Measurements from ENCODE around the gene C5orf63. TPM values are rescaled to one million over a fixed set of nuclear protein-coding genes. Genes with fewer than 3 reads are reported as not detected.

C5orf63 gene
- 8.8 and 9.1 TPM in 2 replicates for total RNA-seq (2016; rRNA removed; fragmentation: Illumina TruSeq; extraction: Trizol)
- total RNA-seq (2016; cell fraction: cytosol; rRNA removed; fragmentation: Illumina TruSeq; extraction: Trizol; ENCODE audit: low read depth): 1.5 and 2.9 TPM in 2 replicates
- total RNA-seq (2016; cell fraction: insoluble cytoplasmic fraction; rRNA removed; fragmentation: Illumina TruSeq; extraction: Trizol): 10.5 and 11.2 TPM in 2 replicates
- total RNA-seq (2016; cell fraction: membrane; rRNA removed; fragmentation: Illumina TruSeq; extraction: Trizol): 3.2 and 3.3 TPM in 2 replicates
- total RNA-seq (2016; cell fraction: nucleus; rRNA removed; fragmentation: Illumina TruSeq; extraction: Trizol): 13.7 and 20.9 TPM in 2 replicates
- 7.5 and 7.9 TPM in 2 replicates for polyA plus RNA-seq (2011; rRNA removed)
- 2.6 and 4.3 TPM in 2 replicates for polyA plus RNA-seq (2011; cell fraction: cytosol; rRNA removed)
- polyA plus RNA-seq (2011; cell fraction: nucleus; rRNA removed): 11.9 and 18.3 TPM in 2 replicates
- polyA plus RNA-seq (2012): 7.6 and 7.9 TPM in 2 replicates
- 3.0 and 3.2 TPM in 2 replicates for polyA plus RNA-seq (2016; cell fraction: cytosol; fragmentation: Illumina TruSeq; extraction: Trizol; ENCODE audit: low read depth)
- 7.0 and 12.1 TPM in 2 replicates for polyA plus RNA-seq (2016; cell fraction: insoluble cytoplasmic fraction; fragmentation: Illumina TruSeq; extraction: Trizol; ENCODE audit: low read depth)
- polyA plus RNA-seq (2016; cell fraction: membrane; fragmentation: Illumina TruSeq; extraction: Trizol; ENCODE audit: low read depth): 2.3 and 2.4 TPM in 2 replicates
- 14.0 TPM in 2 replicates for polyA plus RNA-seq (2016; cell fraction: nucleus; fragmentation: Illumina TruSeq; extraction: Trizol; ENCODE audit: insufficient read depth, low read depth)
- 8.7 TPM in 1 of 2 replicates, not detected in the other for polyA minus RNA-seq (2011; rRNA and poly(A)+ RNA removed; ENCODE audit: low replicate concordance)
- 1.4 and 2.1 TPM in 2 replicates for polyA minus RNA-seq (2011; cell fraction: cytosol; rRNA and poly(A)+ RNA removed)
- polyA minus RNA-seq (2011; cell fraction: nucleus; rRNA and poly(A)+ RNA removed): 25.5 and 36.3 TPM in 2 replicates
- Bru-seq, nascent RNA: percentile 56 among the genes with signal in this experiment
- percentile 48 among the genes with signal in this experiment for BruChase-seq, experiment 1, labeled RNA remaining after a 6-hour chase
- percentile 56 among the genes with signal in this experiment for BruChase-seq, experiment 2, labeled RNA remaining after a 2-hour chase
- long read RNA-seq, experiment 1, partial matches to known transcripts: 3 of 9 reads
- long read RNA-seq, experiment 1, other reads (novel, unspliced or antisense): 3 of 9 reads
- long read RNA-seq, experiment 2, partial matches to known transcripts: 1 of 3 reads
- long read RNA-seq, experiment 2, other reads (novel, unspliced or antisense): 1 of 3 reads

DNA sequence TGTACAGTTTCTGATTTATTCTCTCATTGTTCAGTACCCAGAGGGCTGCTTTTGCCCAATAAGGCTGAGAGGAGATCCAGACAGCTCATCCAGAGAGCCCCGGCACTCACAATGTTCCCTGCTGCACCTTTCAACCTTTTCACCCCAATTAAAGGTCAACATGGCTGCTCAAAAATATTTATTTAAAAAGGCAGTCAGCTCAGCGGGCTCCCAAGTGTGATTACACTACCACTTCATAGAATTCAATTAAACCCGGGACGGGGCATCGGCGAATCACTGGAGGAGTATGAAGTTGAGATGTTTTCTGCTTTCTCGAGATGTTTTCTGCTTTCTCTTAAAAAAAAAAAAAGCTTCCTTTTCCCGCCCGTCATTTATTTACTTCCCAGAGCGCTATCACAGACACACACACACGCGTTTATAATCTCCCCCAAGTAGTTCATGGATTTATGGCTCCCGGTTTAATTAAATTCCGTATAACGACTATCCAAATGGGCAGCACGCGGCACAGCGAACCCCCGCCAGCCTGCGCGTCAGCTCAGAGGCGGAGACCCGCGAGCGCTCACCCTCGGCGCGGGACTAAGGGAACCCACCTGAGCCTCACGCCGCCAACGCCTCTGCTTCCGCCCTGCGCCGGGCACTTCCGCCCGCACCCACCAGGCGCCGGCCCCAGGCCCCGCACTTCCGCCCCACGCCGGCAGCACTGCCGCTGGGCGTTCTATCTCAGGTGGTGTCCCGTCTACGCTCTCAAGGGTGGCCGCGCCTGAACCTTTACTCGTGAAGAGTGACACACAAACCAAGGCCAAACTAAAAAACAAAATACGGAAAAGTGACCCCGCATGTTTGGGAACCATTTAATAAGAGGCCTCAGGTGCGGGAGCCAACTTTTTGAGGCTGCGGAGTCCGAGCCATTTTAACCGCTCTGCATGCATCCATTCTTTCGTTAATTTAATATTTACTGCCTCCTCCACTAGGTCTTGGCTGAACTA lies at the start of gene C5orf63:
Gene C5orf63 (minus strand): TSS at position 642 of the 986 bp plus-strand sequence. CDS start 14,507 bp downstream, outside the sequence.
- Histone ChIP-seq H3K4me1 (ENCODE audit: insufficient read depth, low read length) (peaks cover 49% of the 10 kb centered on the region), H3K9me3 (ENCODE audit: low read length) (no peaks in the 10 kb centered on the region), H3K4me2 (ENCODE audit: low read depth, low read length) (peak within 1 kb of the TSS; percentile 73), H2AFZ (ENCODE audit: low read length) (peak within 1 kb of the TSS; percentile 71), H3K4me3 (replicated peaks in 1 of 3; ENCODE audit: insufficient read depth in 1 of 3, low read depth in 2 of 3, low read length in 3 of 3) (peak within 1 kb of the TSS; percentile 67 to 74 (median 68)), H3K36me3 (replicated peaks in 1 of 2; ENCODE audit: control insufficient read depth in 1 of 2, insufficient read depth in 2 of 2, low read length in 2 of 2) (peaks cover 0 to 3% of the 10 kb centered on the region in 2 experiments; a peak in 2 of 5 replicates), H4K20me1 (ENCODE audit: insufficient read depth, low read length) (no peaks in the 10 kb centered on the region), H3K27me3 (ENCODE audit: control insufficient read depth in 1 of 2, insufficient read depth in 2 of 2, low read length in 2 of 2) (0 out of 5 replicates have a peak, but pooled peaks cover 0 to 1% of the 10 kb centered on the region in 2 experiments), H3K9ac (ENCODE audit: insufficient read depth, low read depth, low read length) (peak within 1 kb of the TSS; percentile 70), H3K79me2 (ENCODE audit: insufficient read depth, low read length) (no peaks in the 10 kb centered on the region), H3K27ac (ENCODE audit: extremely low read length, insufficient read depth, low read length) (peak within 1 kb of the TSS; percentile 57)
- 8% methylated on average over 52 of the region's 56 CpGs for WGBS (ENCODE audit: low lambda C conversion rate)
- CTCF ChIA-PET (ENCODE audit: low intra/inter-chr PET ratio, low total read pairs): no interaction called here
- POLR2A ChIA-PET: interaction anchor here (0.7 to 2.8 kb wide), 9 partner anchors 9 to 478 kb away, joined by 3 to 23 read pairs (median 4); partner anchors contain the start of genes ALDH7A1 and MARCHF3
- FAIRE-seq (no peak), DNase-seq (ENCODE audit: low spot score) (peak; percentile 61), ATAC-seq (peak; percentile 100)
- in situ Hi-C loops (cut with HindIII; ENCODE audit: extremely low pct_ligation_motif_present, low pct_unique_long_range_greater_than_20kb) (no loop called here), intact Hi-C loops (cut with micrococcal nuclease; ENCODE audit: unreplicated experiment) (loop anchor here (1.0 to 10.0 kb wide), 2 partner anchors 44 to 122 kb away; no protein-coding TSS in a partner anchor)
- BruUV-seq (replicated peaks): TSS peak; percentile 82
- TF ChIP-seq CREM (IDR thresholded peaks at IDR 0.05) (no peak; the same call in 1 of the 2 replicates), CREM (CRISPR knock-in tag; IDR thresholded peaks at IDR 0.05) (no peak), ARHGAP35 (CRISPR knock-in tag; IDR thresholded peaks at IDR 0.05; ENCODE audit: borderline replicate concordance) (no peak), SRY (CRISPR knock-in tag; IDR thresholded peaks at IDR 0.05) (peak; percentile 88), ZNF136 (CRISPR knock-in tag; IDR thresholded peaks at IDR 0.05; ENCODE audit: low read depth) (no peak), ZNF768 (CRISPR knock-in tag; IDR thresholded peaks at IDR 0.05) (peak; percentile 69; the same call in 1 of the 2 replicates), HNF4A (CRISPR knock-in tag; IDR thresholded peaks at IDR 0.05) (no peak), THYN1 (CRISPR knock-in tag; IDR thresholded peaks at IDR 0.05; ENCODE audit: borderline replicate concordance, low read depth) (no peak), EHMT2 (IDR thresholded peaks at IDR 0.05; ENCODE audit: borderline replicate concordance, low read depth, low read length) (0 out of 2 replicates have a peak, but pooled peaks have one; percentile 52), ZNF205 (CRISPR knock-in tag; IDR thresholded peaks at IDR 0.05) (peak; percentile 99), ZFP1 (CRISPR knock-in tag; IDR thresholded peaks at IDR 0.05) (no peak), ZNF652 (CRISPR knock-in tag; IDR thresholded peaks at IDR 0.05; ENCODE audit: borderline replicate concordance, low read depth) (no peak)
- TF ChIP-seq, protein P1, sequence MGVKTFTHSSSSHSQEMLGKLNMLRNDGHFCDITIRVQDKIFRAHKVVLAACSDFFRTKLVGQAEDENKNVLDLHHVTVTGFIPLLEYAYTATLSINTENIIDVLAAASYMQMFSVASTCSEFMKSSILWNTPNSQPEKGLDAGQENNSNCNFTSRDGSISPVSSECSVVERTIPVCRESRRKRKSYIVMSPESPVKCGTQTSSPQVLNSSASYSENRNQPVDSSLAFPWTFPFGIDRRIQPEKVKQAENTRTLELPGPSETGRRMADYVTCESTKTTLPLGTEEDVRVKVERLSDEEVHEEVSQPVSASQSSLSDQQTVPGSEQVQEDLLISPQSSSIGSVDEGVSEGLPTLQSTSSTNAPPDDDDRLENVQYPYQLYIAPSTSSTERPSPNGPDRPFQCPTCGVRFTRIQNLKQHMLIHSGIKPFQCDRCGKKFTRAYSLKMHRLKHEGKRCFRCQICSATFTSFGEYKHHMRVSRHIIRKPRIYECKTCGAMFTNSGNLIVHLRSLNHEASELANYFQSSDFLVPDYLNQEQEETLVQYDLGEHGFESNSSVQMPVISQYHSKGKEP (CRISPR knock-in tag; IDR thresholded peaks at IDR 0.05): no peak
- TF ChIP-seq, protein P2, sequence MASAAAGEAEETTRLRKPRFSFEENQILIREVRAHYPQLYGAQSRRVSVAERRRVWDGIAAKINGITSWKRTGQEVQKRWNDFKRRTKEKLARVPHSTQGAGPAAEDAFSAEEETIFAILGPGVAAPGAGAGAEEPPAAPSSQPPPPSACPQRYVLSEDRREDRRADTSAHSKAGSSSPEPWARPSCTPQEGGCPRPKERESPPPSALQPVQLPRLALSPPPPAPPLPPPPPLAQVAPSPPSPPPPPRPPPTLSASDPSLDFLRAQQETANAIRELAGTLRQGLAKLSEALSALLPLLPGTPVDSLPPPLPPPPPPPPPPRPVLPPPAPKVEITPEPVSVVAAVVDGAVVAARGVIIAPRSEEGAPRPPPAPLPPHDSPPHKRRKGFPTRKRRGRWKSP (CRISPR knock-in tag; IDR thresholded peaks at IDR 0.05): peak; percentile 74
